HepG2 (cell line): Measurements from ENCODE around the gene SUSD3. TPM values are rescaled to one million over a fixed set of nuclear protein-coding genes. Genes with fewer than 3 reads are reported as not detected.

Source experiments
- ATAC-seq: fragments of 200-7000 bp; cut with Tn5 transposase; 3 replicates; pipeline ENCODE4 v1.9.1; 2020; ENCODE audit warnings: mild to moderate bottlenecking, moderate library complexity
- BruUV-seq: library from RNA; stranded (reverse); fragments of 400-500 nt; replicated peaks from 2 replicates; lab custom pipeline; 2021; lab: Mats Ljungman, UMichigan
- CTCF ChIA-PET: fragments of 300-600 bp; formaldehyde crosslinking; extraction: SDS; loops from one replicate; lab custom pipeline; 2021; ENCODE audit warnings: low total read pairs, inconsistent platforms, low intra/inter-chr PET ratio; lab: Yijun Ruan, JAX
- POLR2A ChIA-PET: fragments of 350-600 bp; sonication (Branson Sonifier 250); formaldehyde crosslinking; loops from one replicate; lab custom pipeline; 2020; ENCODE audit warnings: antibody characterized with exemption, inconsistent platforms; lab: Yijun Ruan, JAX
- DNase-seq: peaks from one replicate; pipeline ENCODE4 v3.0.0-alpha.2; 2015; ENCODE audit warnings: low spot score
- FAIRE-seq: peaks from 3 replicates; lab custom pipeline; 2011; peaks lifted over from hg19 to GRCh38; lab: Jason Lieb, UNC
- H2AFZ ChIP-seq: one replicate; pipeline ENCODE4 v1.6.1; 2011; ENCODE audit warnings: low read length, inconsistent platforms
- H3K27ac ChIP-seq: fragments of 300-600 bp; 3 replicates; pipeline ENCODE4 v1.8.0; 2011; ENCODE audit warnings: mixed run types, mild to moderate bottlenecking, mixed read lengths, low read length, inconsistent platforms; ENCODE audit not compliant: insufficient read depth; ENCODE audit errors: extremely low read length
- H3K27me3 ChIP-seq, 2 experiments: fragments of 200-600 bp in 1 of 2; 2 replicates in 1 of 2; 3 replicates in 1 of 2; pipeline versions ENCODE4 v1.6.0 to v1.8.0; 2011; ENCODE audit warnings: low read length in 2 of 2, mild to moderate bottlenecking in 2 of 2, moderate library complexity in 2 of 2, inconsistent platforms in 1 of 2; ENCODE audit not compliant: insufficient read depth in 2 of 2, control insufficient read depth in 1 of 2
- H3K36me3 ChIP-seq, 2 experiments: fragments of 200-600 bp in 1 of 2; replicated peaks in 1 of 2; 2 replicates in 1 of 2; 3 replicates in 1 of 2; pipeline versions ENCODE4 v1.5.1 to v1.8.0; 2011; ENCODE audit warnings: low read length in 2 of 2, inconsistent platforms in 1 of 2; ENCODE audit not compliant: insufficient read depth in 2 of 2, control insufficient read depth in 1 of 2
- H3K4me1 ChIP-seq: 2 replicates; pipeline ENCODE4 v1.5.1; 2012; ENCODE audit warnings: low read length, inconsistent platforms; ENCODE audit not compliant: insufficient read depth
- H3K4me2 ChIP-seq: 2 replicates; pipeline ENCODE4 v1.6.0; 2011; ENCODE audit warnings: low read depth, low read length, inconsistent platforms
- H3K4me3 ChIP-seq, 3 experiments: fragments of 200-600 bp in 1 of 3; sonication (generic), shearing (Covaris generic) in 1 of 3; replicated peaks in 1 of 3; 2 replicates each; pipeline ENCODE4 v1.5.1; 2011 to 2016; ENCODE audit warnings: low read length in 3 of 3, inconsistent platforms in 2 of 3, low read depth in 2 of 3, mild to moderate bottlenecking in 2 of 3, control low read depth in 1 of 3, mixed read lengths in 1 of 3; ENCODE audit not compliant: insufficient read depth in 1 of 3
- H3K79me2 ChIP-seq: one replicate; pipeline ENCODE4 v1.6.1; 2011; ENCODE audit warnings: low read length, inconsistent platforms; ENCODE audit not compliant: insufficient read depth
- H3K9ac ChIP-seq: 2 replicates; pipeline ENCODE4 v1.6.0; 2011; ENCODE audit warnings: mild to moderate bottlenecking, low read depth, low read length, inconsistent platforms; ENCODE audit not compliant: insufficient read depth
- H3K9me3 ChIP-seq: 2 replicates; pipeline ENCODE4 v1.5.1; 2012; ENCODE audit warnings: mild to moderate bottlenecking, low read length
- H4K20me1 ChIP-seq: 2 replicates; pipeline ENCODE4 v1.6.0; 2011; ENCODE audit warnings: inconsistent platforms, mild to moderate bottlenecking, low read length, moderate library complexity; ENCODE audit not compliant: insufficient read depth
- PAF1 ChIP-seq: IDR thresholded peaks from 2 replicates; pipeline ENCODE4 v1.6.1; 2016; ENCODE audit warnings: missing genetic modification reagents, missing compliant biosample characterization
- RBM39 ChIP-seq: fragments of 200-400 bp; formaldehyde crosslinking; IDR thresholded peaks from one replicate; pipeline ENCODE4 v1.6.1; 2018; ENCODE audit warnings: antibody characterized with exemption, mild to moderate bottlenecking, low read depth, low read length; ENCODE audit not compliant: poor library complexity, severe bottlenecking
- SKI ChIP-seq: fragments of 450-650 bp; IDR thresholded peaks from one replicate; pipeline ENCODE4 v1.6.1; 2018; ENCODE audit warnings: mild to moderate bottlenecking; ENCODE audit not compliant: partially characterized antibody
- ZNF550 ChIP-seq: sonication (generic); formaldehyde crosslinking; IDR thresholded peaks from 2 replicates; pipeline ENCODE4 v1.4.0; 2020; ENCODE audit warnings: mild to moderate bottlenecking, missing genetic modification reagents, borderline replicate concordance
- ZNF570 ChIP-seq: sonication (generic); formaldehyde crosslinking; IDR thresholded peaks from 2 replicates; pipeline ENCODE4 v1.4.0; 2020; ENCODE audit warnings: mild to moderate bottlenecking, missing genetic modification reagents, borderline replicate concordance
- ZNF709 ChIP-seq: sonication (generic); formaldehyde crosslinking; IDR thresholded peaks from 2 replicates; pipeline ENCODE4 v1.5.0; 2020; ENCODE audit warnings: mild to moderate bottlenecking, missing genetic modification reagents
- ZNF788 ChIP-seq: sonication (generic); formaldehyde crosslinking; IDR thresholded peaks from 2 replicates; pipeline ENCODE4 v1.5.0; 2020; ENCODE audit warnings: mild to moderate bottlenecking, missing genetic modification reagents, borderline replicate concordance
- WGBS: methylation state at CpG from one replicate; pipeline ENCODE4 v1.1.6; 2017; ENCODE audit warnings: low lambda C conversion rate; 5-methylcytosine and 5-hydroxymethylcytosine counted together
- in situ Hi-C: cut with HindIII; loops from 2 replicates; pipeline ENCODE4 v1.10.0; 2017; ENCODE audit warnings: low pct_unique_long_range_greater_than_20kb; ENCODE audit not compliant: extremely low pct_ligation_motif_present
- intact Hi-C: fragments of 100-400 bp; cut with micrococcal nuclease; formaldehyde crosslinking; loops from one replicate; pipeline ENCODE4 v1.10.0; 2022; ENCODE audit not compliant: unreplicated experiment
- polyA plus RNA-seq, 8 experiments: library from polyadenylated mRNA; depleted of rRNA in 3 of 8; stranded (reverse) in 7 of 8; unstranded in 1 of 8; fragments of >200 nt; fragmentation: Illumina TruSeq in 4 of 8; extraction: Trizol in 4 of 8; gene quantifications; 2 replicates each; pipeline versions ENCODE4 v1.2.1 to v1.2.3, GENCODE V29; 2011 to 2016; ENCODE audit warnings: low read depth in 4 of 8, missing spikeins in 1 of 8, mixed read lengths in 1 of 8; ENCODE audit not compliant: insufficient read depth in 1 of 8
- total RNA-seq, 5 experiments: library from RNA; depleted of rRNA; stranded (reverse); fragments of >200 nt; fragmentation: Illumina TruSeq; extraction: Trizol; gene quantifications; 2 replicates each; pipeline ENCODE4 v1.2.3, GENCODE V29; 2016; ENCODE audit warnings: low read depth in 1 of 5
- TF ChIP-seq, protein P1 (sequence below): sonication (generic); formaldehyde crosslinking; IDR thresholded peaks from 2 replicates; pipeline ENCODE4 v1.5.0; 2020; ENCODE audit warnings: mild to moderate bottlenecking, missing genetic modification reagents, borderline replicate concordance
- TF ChIP-seq, protein P2 (sequence below): fragments of 450-650 bp; IDR thresholded peaks from 2 replicates; pipeline ENCODE4 v1.6.1; 2016

SUSD3 gene
- total and polyA plus RNA-seq, 2 of the 13 experiments (the other 11 are each of a cell fraction or from before 2014, with no cell fraction given), result 7.0 to 9.1 TPM

DNA sequence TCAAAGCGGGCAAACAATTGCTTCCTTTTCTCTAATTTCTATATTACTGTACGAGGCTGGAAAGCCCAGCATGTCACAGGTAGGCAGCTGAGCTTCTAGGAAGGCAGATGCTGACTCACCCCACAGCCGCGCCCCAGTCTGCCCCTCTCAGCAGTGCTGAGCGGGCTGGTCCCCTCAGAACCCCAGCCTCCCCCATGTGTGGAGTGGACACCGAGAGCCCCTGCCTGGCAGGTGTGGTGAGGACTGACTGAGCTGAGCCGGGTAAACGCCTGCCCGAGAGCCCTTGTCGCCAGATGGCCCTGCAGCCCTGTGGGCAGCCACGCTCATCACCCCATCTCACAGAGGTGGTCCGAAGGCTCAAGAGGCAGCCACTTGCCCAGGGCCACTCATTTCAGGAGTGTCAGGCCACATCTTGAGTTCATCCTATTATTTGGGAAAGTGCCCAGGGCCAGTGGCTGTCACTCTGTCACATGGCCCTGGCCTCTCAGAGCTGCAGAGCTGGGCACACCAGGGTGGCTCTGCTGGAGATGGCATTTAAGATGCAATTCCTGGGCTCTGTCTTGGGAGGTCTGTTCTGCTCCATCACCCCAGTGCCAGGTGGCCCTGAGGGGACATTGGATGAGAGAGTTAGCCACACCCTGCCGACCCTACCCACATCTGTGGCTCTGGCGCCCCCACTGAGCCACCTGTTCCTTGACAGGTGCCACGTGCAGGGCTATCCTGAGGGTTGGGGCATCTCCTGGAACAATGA lies 50.0 kb downstream of the SUSD3 start:
- 97% methylated on average over 8 of the region's 15 CpGs for WGBS
- H3K4me3 ChIP-seq, result no peak overlapping the region
- peaks cover 2 to 8% of the 10 kb centered on the region in 2 experiments; a peak in 3 of 5 replicates for H3K36me3 ChIP-seq
- H3K9me3 ChIP-seq, result no peaks in the 10 kb centered on the region
- no peaks in the 10 kb centered on the region for H4K20me1 ChIP-seq
- CTCF ChIA-PET, result interaction anchor here (1.3 to 1.9 kb wide), 4 partner anchors 105 to 204 kb away, joined by 3 to 6 read pairs (median 4); no protein-coding TSS in a partner anchor
- H3K27me3 ChIP-seq, result no peaks in the 10 kb centered on the region
- FAIRE-seq, result no peak
- in situ Hi-C loops, result no loop called here
- DNase-seq, result no peak
- H3K9ac ChIP-seq, result no peak overlapping the region
- no peak for TF ChIP-seq ZNF570 (CRISPR knock-in tag)
- TF ChIP-seq SKI, result no peak
- 0 out of 2 replicates have a peak, but pooled peaks have one; percentile 14 for TF ChIP-seq ZNF788 (CRISPR knock-in tag)
- no peak for TF ChIP-seq RBM39
- TF ChIP-seq, protein P1, sequence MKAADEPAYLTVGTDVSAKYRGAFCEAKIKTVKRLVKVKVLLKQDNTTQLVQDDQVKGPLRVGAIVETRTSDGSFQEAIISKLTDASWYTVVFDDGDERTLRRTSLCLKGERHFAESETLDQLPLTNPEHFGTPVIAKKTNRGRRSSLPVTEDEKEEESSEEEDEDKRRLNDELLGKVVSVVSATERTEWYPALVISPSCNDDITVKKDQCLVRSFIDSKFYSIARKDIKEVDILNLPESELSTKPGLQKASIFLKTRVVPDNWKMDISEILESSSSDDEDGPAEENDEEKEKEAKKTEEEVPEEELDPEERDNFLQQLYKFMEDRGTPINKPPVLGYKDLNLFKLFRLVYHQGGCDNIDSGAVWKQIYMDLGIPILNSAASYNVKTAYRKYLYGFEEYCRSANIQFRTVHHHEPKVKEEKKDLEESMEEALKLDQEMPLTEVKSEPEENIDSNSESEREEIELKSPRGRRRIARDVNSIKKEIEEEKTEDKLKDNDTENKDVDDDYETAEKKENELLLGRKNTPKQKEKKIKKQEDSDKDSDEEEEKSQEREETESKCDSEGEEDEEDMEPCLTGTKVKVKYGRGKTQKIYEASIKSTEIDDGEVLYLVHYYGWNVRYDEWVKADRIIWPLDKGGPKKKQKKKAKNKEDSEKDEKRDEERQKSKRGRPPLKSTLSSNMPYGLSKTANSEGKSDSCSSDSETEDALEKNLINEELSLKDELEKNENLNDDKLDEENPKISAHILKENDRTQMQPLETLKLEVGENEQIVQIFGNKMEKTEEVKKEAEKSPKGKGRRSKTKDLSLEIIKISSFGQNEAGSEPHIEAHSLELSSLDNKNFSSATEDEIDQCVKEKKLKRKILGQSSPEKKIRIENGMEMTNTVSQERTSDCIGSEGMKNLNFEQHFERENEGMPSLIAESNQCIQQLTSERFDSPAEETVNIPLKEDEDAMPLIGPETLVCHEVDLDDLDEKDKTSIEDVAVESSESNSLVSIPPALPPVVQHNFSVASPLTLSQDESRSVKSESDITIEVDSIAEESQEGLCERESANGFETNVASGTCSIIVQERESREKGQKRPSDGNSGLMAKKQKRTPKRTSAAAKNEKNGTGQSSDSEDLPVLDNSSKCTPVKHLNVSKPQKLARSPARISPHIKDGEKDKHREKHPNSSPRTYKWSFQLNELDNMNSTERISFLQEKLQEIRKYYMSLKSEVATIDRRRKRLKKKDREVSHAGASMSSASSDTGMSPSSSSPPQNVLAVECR (CRISPR knock-in tag), result 0 out of 2 replicates have a peak, but pooled peaks have one; percentile 4
- no peak for TF ChIP-seq ZNF550 (CRISPR knock-in tag)
- TF ChIP-seq, protein P2, sequence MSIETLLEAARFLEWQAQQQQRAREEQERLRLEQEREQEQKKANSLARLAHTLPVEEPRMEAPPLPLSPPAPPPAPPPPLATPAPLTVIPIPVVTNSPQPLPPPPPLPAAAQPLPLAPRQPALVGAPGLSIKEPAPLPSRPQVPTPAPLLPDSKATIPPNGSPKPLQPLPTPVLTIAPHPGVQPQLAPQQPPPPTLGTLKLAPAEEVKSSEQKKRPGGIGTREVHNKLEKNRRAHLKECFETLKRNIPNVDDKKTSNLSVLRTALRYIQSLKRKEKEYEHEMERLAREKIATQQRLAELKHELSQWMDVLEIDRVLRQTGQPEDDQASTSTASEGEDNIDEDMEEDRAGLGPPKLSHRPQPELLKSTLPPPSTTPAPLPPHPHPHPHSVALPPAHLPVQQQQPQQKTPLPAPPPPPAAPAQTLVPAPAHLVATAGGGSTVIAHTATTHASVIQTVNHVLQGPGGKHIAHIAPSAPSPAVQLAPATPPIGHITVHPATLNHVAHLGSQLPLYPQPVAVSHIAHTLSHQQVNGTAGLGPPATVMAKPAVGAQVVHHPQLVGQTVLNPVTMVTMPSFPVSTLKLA, result peak; percentile 64
- no peak for TF ChIP-seq ZNF709 (CRISPR knock-in tag)
- no peak for TF ChIP-seq PAF1 (CRISPR knock-in tag)
- H3K4me2 ChIP-seq, result no peak overlapping the region
- POLR2A ChIA-PET, result interaction anchor here (0.6 to 2.7 kb wide), 5 partner anchors 10 to 32 kb away, joined by 3 to 12 read pairs (median 5); partner anchors contain the start of gene NINJ1
- intact Hi-C loops, result loop anchor here (1.0 to 5.0 kb wide), 5 partner anchors 34 to 194 kb away; no protein-coding TSS in a partner anchor
- H3K27ac ChIP-seq, result no peak overlapping the region
- BruUV-seq, result no TSS peak
- H2AFZ ChIP-seq, result no peak overlapping the region
- peaks cover 44% of the 10 kb centered on the region for H3K4me1 ChIP-seq
- peaks cover 3% of the 10 kb centered on the region for H3K79me2 ChIP-seq
- ATAC-seq, result no peak
